Epithelial cell of esophagus (primary cell): ENCODE results near the gene ARL16.
A peak's percentile ranks its signal among the peaks of the same experiment; 100 is the strongest.

Source experiments
- DNase-seq: peaks from one replicate; pipeline ENCODE4 v3.0.0; 2010; ENCODE audit warnings: low read depth
- H3K4me3 ChIP-seq: 2 replicates; pipeline ENCODE4 v1.5.1; 2011; ENCODE audit warnings: mild to moderate bottlenecking, low read length, control low read depth
- TF ChIP-seq, protein P1 (sequence below): IDR thresholded peaks from 2 replicates; pipeline ENCODE4 v1.5.1; 2011; ENCODE audit warnings: low read depth, mild to moderate bottlenecking, low read length, control low read depth, inconsistent platforms; ENCODE audit not compliant: insufficient read depth; ENCODE audit errors: missing control alignments

ARL16 gene, protein sequence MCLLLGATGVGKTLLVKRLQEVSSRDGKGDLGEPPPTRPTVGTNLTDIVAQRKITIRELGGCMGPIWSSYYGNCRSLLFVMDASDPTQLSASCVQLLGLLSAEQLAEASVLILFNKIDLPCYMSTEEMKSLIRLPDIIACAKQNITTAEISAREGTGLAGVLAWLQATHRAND

DNA sequence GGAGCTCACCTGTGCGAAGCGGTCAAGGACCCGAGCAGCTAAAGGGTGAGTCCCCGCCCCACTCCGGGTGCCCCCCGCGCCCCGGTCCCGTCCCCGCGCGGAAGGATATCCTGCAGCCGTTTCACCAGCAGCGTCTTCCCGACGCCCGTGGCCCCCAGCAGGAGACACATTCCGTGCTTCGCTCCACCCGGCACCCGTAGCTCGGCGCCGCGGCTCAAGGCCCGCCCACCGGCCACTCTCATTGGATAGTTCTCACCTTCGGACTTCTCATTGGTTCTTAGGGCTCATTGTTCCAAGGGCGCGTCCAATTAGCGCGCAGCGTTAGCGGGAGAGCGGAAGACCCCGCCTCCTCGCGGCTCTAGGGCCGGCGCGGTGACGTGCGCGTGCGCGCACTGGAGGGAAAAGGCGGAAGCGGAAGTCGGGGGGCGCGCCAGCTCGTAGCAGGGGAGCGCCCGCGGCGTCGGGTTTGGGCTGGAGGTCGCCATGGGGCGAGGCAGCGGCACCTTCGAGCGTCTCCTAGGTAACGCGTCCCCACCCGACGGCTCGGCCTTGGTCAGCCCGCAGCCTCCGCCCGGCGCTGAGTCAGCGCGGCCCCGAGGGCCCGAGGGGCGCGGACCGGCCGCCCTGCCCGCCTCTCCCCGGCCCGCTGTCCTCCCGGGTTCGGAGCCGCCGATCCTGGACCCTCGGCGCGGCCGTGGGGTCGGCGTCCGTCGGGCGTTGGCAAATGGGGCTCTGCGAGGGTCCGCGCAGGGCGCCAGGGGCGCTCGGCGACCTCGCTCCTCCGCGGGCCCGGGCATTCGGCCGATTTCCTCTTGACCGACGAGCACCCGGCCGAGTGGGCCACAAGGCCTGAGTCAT, at the start of gene ARL16, which contains the start of gene HGS:
Gene ARL16, minus strand, starts transcription at position 214 of the 858 bp plus-strand sequence. Its CDS starts 44 bp downstream, at position 170.
Gene HGS, plus strand, starts transcription at position 428 of the 858 bp plus-strand sequence. Its CDS starts 56 bp downstream, at position 484.
- DNase-seq: peak; percentile 99
- H3K4me3 ChIP-seq: peak within 1 kb of the TSS; percentile 77
- TF ChIP-seq, protein P1, sequence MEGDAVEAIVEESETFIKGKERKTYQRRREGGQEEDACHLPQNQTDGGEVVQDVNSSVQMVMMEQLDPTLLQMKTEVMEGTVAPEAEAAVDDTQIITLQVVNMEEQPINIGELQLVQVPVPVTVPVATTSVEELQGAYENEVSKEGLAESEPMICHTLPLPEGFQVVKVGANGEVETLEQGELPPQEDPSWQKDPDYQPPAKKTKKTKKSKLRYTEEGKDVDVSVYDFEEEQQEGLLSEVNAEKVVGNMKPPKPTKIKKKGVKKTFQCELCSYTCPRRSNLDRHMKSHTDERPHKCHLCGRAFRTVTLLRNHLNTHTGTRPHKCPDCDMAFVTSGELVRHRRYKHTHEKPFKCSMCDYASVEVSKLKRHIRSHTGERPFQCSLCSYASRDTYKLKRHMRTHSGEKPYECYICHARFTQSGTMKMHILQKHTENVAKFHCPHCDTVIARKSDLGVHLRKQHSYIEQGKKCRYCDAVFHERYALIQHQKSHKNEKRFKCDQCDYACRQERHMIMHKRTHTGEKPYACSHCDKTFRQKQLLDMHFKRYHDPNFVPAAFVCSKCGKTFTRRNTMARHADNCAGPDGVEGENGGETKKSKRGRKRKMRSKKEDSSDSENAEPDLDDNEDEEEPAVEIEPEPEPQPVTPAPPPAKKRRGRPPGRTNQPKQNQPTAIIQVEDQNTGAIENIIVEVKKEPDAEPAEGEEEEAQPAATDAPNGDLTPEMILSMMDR: no peak

DNA sequence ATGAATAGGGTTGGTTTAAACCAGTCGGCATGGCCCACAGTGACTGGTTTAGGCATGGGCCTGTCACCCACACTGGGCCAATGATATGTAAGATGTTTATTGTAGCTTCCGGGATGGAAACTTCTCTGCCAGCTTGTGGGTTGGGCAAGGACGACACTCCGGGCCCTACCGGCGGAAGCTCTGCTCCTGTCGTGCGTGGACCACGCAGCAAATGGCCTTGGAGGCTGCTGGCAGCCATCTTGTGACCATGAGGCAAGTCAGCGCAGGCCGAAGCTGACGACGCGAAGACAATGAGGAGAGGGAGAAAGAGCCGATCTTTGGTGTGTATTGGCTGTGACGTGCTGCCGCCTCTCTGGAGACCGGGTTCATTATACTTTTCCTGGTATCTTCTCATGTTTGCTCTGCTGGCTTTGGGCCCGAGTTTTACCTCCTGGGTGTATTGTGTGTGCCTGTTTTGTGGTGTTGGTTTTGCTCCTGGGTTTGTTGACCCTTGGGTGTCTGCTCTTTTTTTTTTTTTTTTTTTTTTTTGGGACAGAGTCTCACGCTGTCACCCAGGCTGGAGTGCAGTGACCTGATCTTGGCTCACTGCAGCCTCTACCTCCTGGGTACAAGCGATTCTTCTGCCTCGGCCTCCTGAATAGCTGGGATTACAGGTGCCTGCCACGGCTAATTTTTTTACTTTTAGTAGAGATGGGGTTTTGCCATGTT, 43.9 kb upstream of the ARL16 start:
- TF ChIP-seq, protein P1: no peak
- peak; percentile 42 for DNase-seq
- H3K4me3 ChIP-seq: no peak overlapping the region

DNA sequence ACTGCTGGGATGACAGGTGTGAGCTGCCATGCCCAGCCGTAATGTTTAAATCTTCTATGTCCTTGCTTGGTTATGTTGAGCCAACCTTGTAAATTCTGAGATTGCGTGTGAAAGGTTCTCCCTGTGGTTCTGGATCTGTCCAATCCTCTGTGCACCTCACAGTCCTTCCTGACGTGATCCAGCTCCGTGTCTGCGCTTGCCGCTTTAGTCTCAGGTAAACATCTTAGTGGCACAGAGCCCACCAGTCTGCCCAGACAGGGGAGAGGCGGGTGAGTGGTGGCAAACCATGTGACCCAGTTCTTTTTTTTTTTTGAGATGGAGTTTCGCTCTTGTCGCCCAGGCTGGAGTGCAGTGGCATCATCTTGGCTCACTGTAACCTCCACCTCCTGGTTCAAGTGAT, 42.4 kb upstream of the ARL16 start:
- TF ChIP-seq, protein P1: no peak
- peak; percentile 22 for DNase-seq
- H3K4me3 ChIP-seq: no peak overlapping the region

DNA sequence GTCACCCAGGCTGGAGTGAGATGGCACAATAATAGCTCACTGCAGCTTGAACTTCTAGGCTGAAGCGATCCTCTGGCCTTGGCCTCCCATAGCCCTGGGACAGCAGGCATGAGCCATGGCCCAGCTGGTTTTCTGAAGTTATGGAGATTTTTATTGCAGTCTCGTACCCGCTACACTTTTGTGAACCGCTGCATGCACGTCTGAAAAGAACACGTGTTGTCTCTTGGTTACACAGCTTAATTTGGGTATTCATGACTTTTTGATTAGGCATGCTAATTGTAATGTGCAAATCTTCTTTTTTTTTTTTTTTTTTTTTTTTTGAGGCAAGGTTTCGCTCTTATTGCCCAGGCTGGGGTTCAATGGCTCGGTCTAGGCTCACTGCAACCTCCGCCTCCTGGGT, 41.8 kb upstream of the ARL16 start:
- H3K4me3 ChIP-seq: no peak overlapping the region
- no peak for DNase-seq
- TF ChIP-seq, protein P1: no peak

DNA sequence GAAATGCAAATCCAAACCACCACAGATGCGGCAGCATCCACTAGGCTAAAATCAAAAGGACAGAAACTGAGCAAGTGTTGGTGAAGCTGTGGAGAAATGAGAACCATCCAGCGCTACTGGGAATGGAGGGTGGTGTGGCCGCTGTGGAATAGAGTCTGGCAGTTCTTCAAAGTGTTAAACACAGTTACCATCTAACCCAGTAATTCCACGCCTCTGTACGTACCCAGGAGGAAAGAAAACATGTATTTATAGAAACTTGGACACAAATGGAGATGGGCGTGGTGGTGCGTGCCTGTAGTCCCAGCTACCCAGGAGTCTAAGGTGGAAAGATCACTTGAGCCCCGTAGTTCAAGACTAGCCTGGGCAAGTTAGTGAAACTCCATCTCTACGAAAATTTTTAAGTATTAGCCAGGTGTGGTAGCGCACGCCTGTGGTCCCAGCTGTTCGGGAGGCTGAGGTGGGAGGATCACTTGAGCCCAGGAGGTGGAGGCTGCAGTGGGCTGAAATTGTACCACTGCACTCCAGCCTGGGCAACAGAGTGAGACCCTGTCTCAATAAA, 40.1 kb upstream of the ARL16 start:
- peak; percentile 58 for DNase-seq
- TF ChIP-seq, protein P1: no peak
- H3K4me3 ChIP-seq: no peak overlapping the region

DNA sequence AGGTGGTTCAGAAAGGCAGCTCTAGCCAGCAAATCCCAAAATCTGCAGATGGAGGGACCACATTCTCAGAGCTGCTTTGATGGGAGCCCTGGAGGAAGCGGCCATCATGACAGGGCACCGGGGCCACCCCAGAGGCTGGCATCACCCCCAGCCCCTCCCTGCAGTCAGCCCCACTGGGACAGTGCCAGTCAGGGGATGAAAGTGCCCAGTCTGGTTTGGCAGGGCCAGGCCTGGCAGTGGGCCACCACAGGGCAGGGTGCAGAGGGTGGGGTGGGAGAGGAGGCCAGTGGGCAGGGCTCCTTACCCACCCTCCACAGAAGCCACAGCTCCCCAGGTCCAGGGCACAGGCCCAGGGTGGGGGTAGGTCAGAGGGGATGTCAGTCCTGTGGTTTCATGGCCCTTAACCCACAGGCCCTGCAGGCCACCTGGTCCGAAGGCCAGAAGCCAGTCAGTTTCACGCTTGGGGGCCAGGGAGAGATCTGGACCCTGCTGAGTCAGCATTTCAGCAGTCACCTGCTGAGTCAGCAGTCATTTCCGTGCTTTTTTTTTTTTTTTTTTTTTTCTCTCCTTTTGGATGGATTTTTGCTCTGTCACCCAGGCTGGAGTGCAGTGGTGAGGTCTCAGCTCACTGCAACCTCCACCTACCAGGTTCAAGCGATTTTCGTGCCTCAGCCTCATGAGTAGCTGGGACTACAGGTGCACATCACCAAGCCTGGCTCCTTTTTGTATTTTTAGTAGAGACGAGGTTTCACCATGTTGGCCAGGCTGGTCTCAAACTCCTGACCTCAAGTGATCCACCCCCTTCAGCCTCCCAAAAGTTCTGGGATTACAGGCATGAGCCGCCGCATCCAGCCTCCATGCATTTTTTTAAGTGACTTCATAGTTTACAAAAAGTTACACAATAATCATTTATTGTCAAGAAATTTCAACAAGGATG, 38.9 kb upstream of the ARL16 start:
- TF ChIP-seq, protein P1: no peak
- H3K4me3 ChIP-seq: no peak overlapping the region
- peak; percentile 59 for DNase-seq
